Pancreas (tissue), 10 donors: ENCODE results near the gene CAMSAP1. TPM values are rescaled to one million over a fixed set of nuclear protein-coding genes. Genes with fewer than 3 reads are reported as not detected.

ENCODE experiments used
- ATAC-seq, 4 donors: fragments of 200-7000 bp; cut with Tn5 transposase; one replicate each; pipeline versions ENCODE4 v1.8.0 to v1.9.1; 2020; ENCODE audit warnings: mild to moderate bottlenecking in 4 of 4, moderate library complexity in 4 of 4
- DNase-seq, 6 donors: peaks; one replicate each; pipeline ENCODE4 v3.0.0-alpha.2; 2020
- FAIRE-seq: peaks from 2 replicates; lab custom pipeline; 2012; peaks lifted over from hg19 to GRCh38; lab: Jason Lieb, UNC
- H3K27ac ChIP-seq, 4 donors: fragments of 200-600 bp; sonication (generic); 1 replicate in 3 of 4; 2 replicates in 1 of 4; pipeline versions ENCODE4 v1.5.0 to v1.8.0; 2020
- H3K27me3 ChIP-seq, 4 donors: fragments of 200-600 bp; one replicate each; pipeline ENCODE4 v1.8.0; 2021
- H3K36me3 ChIP-seq, 3 donors: fragments of 200-600 bp; sonication (generic) in 1 of 3; one replicate each; pipeline versions ENCODE4 v1.5.0 to v1.8.0; 2020 to 2021
- H3K4me1 ChIP-seq, 3 donors: fragments of 200-600 bp; one replicate each; pipeline ENCODE4 v1.8.0; 2021
- H3K4me3 ChIP-seq, 4 donors: fragments of 200-600 bp; sonication (generic) in 2 of 4; one replicate each; pipeline versions ENCODE4 v1.5.0 to v1.8.0; 2020 to 2021
- H3K9me3 ChIP-seq, 4 donors: fragments of 200-600 bp; one replicate each; pipeline ENCODE4 v1.8.0; 2021
- CTCF ChIP-seq, 4 donors: fragments of 200-600 bp; sonication (generic) in 3 of 4; IDR thresholded peaks; one replicate each; pipeline versions ENCODE4 v1.5.0 to v1.8.0; 2021; ENCODE audit warnings: antibody characterized with exemption in 4 of 4
- WGBS, 2 donors: extraction: QIAGEN DNeasy Blood & Tissue Kit; methylation state at CpG; one replicate each; pipeline ENCODE4 v1.1.7; 2013; 5-methylcytosine and 5-hydroxymethylcytosine counted together
- intact Hi-C, 3 donors: fragments of 100-400 bp; cut with DNase I; formaldehyde crosslinking; loops; one replicate each; pipeline versions ENCODE4 v1.11.1 to v1.14.2; 2022
- polyA plus RNA-seq, 2 donors: library from polyadenylated mRNA; stranded (reverse); fragments of 200-250 nt; gene quantifications; one replicate each; pipeline ENCODE4 v1.2.3, GENCODE V29; 2013
- total RNA-seq, 6 donors: library from RNA; stranded (reverse); fragmentation: NEBNext Ultra II Directional in 4 of 6; extraction: Animal tissue kit (Norgen Biotek cat#: 25700) in 4 of 6; gene quantifications; one replicate each; pipeline versions ENCODE4 v1.2.1 to v1.2.4, GENCODE V29; 2021 to 2023
- donor health status: healthy with polysubstance abuse.
- donor health status: DM: no; HTN: no; CAD: no; lungs with moderate emphysema.
- donor health status: DM: no; HTN: no; CAD: no.
- donor health status: control.
- donor health status: control.
- donor health status: Bipolar disorder and iron deficiency.
- donor health status: DM: yes; HTN: yes; CAD: no.
- donor health status: DM: no; HTN: no; CAD: no.
- donor health status: DM: no; HTN: no; CAD: no.
- donor health status: DM: yes; HTN: yes; CAD: no.

CAMSAP1 gene
- total and polyA plus RNA-seq, 8 donors = 3.8 to 20.1 (median 12.7) TPM

GRCh38 chr9:135923508-135923907, 16.2 kb upstream of the CAMSAP1 start:
- 93 to 94% methylated on average over 13 of the region's 13 CpGs for WGBS, 2 donors

GRCh38 chr9:135921749-135922310, 14.5 kb upstream of the CAMSAP1 start:
- Histone ChIP-seq H3K27me3 (no peaks in the 10 kb centered on the region), H3K4me3 (no peak overlapping the region), H3K9me3 (no peaks in the 10 kb centered on the region), H3K36me3 (no peaks in the 10 kb centered on the region), H3K4me1 (no peaks in the 10 kb centered on the region), H3K27ac (no peak overlapping the region)
- DNase-seq = no peak
- TF ChIP-seq CTCF (IDR thresholded peaks at IDR 0.05) = no peak
- ATAC-seq = no peak
- WGBS, 2 donors = 81 to 89% methylated on average over 14 of the region's 14 CpGs
- no peak for FAIRE-seq
- intact Hi-C loops = no loop called here

More at GRCh38 chr9:135923508-135923907, 16.2 kb upstream of the CAMSAP1 start:
- DNase-seq (no peak), FAIRE-seq (no peak), ATAC-seq (no peak)
- Histone ChIP-seq H3K4me3 (no peak overlapping the region), H3K36me3 (no peaks in the 10 kb centered on the region), H3K4me1 (no peaks in the 10 kb centered on the region), H3K27me3 (no peaks in the 10 kb centered on the region), H3K27ac (no peak overlapping the region), H3K9me3 (no peaks in the 10 kb centered on the region)
- TF ChIP-seq CTCF (IDR thresholded peaks at IDR 0.05) = no peak
- intact Hi-C loops = no loop called here

GRCh38 chr9:135920973-135921585, 13.7 kb upstream of the CAMSAP1 start:
- intact Hi-C loops = no loop called here
- no peaks in the 10 kb centered on the region for H3K36me3 ChIP-seq
- ATAC-seq (peak in 1 of 4 donors; percentile 12), DNase-seq (no peak), FAIRE-seq (no peak)
- no peak for TF ChIP-seq CTCF (IDR thresholded peaks at IDR 0.05)
- H3K4me1 ChIP-seq = no peaks in the 10 kb centered on the region
- no peak overlapping the region for H3K4me3 ChIP-seq
- no peaks in the 10 kb centered on the region for H3K27me3 ChIP-seq
- no peak overlapping the region for H3K27ac ChIP-seq
- WGBS, 2 donors = 68 to 88% methylated on average over 24 of the region's 24 CpGs
- H3K9me3 ChIP-seq = no peaks in the 10 kb centered on the region

- Histone ChIP-seq H3K4me1 (no peaks in the 10 kb centered on the region), H3K36me3 (peaks cover 0 to 6% (median 0%) of the 10 kb centered on the region in 3 donors), H3K27me3 (no peaks in the 10 kb centered on the region), H3K9me3 (no peaks in the 10 kb centered on the region), H3K4me3 (no peak overlapping the region), H3K27ac (no peak overlapping the region)
- FAIRE-seq (no peak), DNase-seq (no peak), ATAC-seq (no peak)
- 87 to 92% methylated on average over 15 of the region's 15 CpGs for WGBS, 2 donors
- intact Hi-C loops = no loop called here
- TF ChIP-seq CTCF (IDR thresholded peaks at IDR 0.05) = no peak
These were observed 13.0 kb upstream of the CAMSAP1 start for GRCh38 chr9:135920256-135920930.
